GOT3 (cell line): Measurements from ENCODE around the gene PARP4.
"Not testable (repeated sequence)": the region's sequence is repeated elsewhere in the genome, so short reads cannot be mapped to it uniquely, and the experiment has no call there.

ENCODE experiments used
- DNase-seq: peaks from one replicate; lab custom pipeline; 2025; ENCODE audit warnings: mixed read lengths; lab: John Stamatoyannopoulos, UW

Gene PARP4

DNA sequence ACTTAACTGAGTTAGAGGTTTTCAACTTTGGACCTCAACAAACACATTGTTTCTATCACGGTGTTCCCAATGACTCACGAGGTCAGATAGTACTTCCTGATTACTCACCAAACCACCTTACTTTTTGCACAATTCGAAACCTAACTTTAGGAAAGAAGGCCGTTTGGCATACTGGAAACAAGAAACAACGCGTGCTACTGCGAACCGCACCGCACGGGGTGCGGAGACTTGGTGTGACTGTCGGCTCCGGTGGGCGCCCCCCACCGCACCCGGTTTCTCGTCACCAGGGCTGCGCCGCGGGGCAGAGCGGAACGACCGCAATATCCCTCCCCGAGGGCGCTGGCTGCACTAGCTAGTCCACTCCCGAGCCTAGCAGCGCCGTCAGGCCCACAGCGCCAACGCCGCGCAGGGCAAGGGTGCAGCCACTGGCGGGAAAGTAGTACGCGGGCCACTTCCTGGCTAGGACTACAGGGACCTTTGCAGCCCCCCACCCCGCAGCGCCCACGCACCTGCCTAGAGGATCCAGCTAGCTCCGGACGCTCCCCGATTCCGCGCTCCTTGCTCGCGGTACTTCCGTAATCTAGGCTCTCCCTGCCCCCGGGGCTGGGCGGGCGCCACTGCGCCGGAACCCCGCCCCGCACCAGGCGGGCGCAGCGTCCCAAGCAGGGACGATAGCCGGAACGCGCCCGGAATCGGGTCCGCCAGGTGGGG is at the start of gene PARP4:
Gene PARP4 (minus strand): TSS at position 582 of the 711 bp plus-strand sequence. CDS start 9,002 bp downstream, outside the sequence.
- DNase-seq, result peak; percentile 61

DNA sequence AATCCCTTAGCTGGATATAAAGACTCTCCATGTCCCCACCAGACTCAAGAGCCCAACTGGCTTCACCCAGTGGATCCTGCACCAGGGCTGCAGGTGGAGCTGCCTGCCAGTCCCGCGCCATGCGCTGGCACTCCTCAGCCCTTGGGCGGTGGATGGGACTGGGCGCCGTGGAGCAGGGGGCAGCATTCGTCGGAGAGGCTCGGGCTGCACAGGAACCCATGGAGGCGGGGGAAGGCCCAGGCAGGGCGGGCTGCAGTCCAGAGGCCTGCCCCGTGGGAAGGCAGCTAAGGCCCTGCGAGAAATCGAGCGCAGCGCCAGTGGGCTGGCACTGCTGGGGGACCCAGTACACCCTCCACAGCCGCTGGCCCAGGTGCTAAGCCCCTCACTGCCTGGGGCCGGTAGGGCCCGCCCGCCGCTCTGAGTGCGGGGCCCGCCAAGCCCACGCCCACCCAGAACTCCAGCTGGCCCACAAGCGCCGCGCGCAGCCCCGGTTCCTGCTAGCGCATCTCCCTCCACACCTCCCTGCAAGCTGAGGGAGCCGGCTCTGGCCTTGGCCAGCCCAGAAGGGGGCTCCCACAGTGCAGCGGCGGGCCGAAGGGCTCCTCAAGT is 48.1 kb upstream of the PARP4 start:
- not testable (repeated sequence) for DNase-seq

DNA sequence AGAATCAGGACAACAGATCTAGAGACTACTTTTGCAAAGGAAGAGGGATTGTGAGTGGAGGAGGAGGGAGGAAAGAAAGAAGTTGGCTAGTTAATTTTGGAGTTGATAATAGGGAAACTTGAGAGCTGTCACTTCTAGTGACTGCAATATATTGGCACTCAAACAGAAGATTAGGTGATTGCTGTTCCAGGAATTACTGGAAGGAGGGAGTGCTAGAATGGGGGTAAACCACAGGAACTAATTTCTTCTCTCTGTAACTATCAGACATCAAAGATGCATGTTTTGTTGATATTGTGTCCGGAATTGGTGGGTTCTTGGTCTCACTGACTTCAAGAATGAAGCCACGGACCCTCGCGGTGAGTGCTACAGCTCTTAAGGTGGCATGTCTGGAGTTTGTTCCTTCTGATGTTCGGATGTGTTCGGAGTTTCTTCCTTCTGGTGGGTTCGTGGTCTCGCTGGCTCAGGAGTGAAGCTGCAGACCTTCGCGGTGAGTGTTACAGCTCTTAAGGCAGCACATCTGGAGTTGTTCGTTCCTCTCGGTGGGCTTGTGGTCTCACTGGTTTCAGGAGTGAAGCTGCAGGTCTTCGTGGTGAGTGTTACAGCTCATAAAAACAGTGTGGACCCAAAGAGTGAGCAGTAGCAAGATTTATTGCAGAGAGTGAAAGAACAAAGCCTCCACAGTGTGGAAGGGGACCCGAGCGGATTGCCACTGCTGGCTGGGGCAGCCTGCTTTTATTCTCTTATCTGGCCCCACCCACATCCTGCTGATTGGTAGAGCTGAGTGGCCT is 47.0 kb upstream of the PARP4 start:
- DNase-seq, result not testable (repeated sequence)

DNA sequence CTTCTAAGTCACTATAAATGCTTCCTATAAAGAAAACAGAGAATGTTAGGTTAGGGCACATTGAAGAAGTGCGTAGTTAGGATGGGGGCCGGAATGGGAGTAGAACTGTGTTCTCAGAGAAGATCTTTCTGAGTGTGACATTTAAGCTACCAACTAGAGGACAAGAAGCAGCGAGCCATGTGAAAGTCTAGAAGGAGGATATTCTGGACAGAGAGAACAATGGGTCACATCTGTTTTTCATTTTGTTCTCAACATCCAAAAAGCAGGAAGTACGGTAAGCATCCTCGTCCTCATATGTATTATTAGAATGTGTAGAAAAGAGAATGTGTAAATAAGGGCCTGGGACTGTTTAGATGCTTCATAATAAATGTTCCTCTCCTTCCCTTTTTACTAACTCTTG is 44.5 kb upstream of the PARP4 start:
- no peak for DNase-seq

DNA sequence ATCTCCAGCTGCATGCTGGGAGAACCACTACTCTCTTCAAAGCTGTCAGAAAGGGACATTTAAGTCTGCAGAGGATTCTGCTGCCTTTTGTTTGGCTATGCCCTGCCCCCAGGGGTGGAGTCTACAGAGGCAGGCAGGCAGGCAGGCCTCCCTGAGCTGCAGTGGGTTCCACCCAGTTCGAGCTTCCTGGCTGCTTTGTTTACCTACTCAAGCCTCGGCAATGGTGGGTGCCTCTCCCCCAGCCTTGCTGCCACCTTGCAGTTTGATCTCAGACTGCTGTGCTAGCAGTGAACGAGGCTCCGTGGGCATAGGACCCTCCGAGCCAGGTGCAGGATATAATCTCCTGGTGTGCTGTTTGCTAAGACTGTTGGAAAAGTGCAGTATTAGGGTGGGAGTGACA is 41.3 kb upstream of the PARP4 start:
- not testable (repeated sequence) for DNase-seq

DNA sequence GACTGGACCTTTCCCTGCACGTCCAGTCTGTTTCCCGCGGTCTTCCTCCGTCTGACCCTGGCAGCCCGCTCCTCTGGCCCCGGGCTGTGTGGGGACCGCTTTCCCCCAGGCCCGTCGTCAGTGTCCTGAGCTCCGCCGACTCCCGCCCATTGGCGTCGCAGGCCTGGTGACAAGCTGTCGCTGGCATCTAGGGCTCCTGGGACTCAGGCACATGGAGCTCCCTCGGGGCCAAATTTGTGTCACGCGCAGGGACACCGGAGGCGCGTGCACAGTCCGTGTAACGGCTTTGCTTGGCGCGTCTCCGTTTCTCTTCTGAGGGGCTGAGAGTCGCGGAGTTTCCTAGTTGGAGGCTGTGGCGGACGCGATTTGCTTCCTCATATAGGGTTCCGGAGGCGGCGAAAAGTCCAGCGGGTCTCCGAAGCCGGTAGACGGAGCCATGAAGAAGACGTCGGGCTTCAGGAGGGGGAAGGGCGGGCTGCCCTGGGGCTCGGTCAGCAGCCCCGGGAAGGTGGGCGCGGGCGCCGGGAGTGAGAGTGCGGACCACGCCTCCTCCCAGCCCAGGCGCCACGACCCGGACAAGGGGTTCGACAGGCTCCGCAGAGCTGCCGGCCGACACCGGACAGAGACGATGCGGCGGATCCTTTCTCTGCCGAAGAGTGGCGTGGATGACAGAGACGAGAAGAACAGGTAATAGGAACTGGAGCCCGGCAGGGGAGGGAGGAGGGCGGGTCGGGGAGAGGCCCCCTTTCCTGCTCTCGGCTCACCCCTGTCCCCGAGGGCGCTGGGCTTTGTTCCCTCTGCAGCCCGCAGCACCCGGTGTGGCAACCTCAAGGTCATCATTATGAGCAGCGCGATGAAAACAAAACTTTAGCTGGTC is 29.1 kb upstream of the PARP4 start:
- not testable (repeated sequence) for DNase-seq

DNA sequence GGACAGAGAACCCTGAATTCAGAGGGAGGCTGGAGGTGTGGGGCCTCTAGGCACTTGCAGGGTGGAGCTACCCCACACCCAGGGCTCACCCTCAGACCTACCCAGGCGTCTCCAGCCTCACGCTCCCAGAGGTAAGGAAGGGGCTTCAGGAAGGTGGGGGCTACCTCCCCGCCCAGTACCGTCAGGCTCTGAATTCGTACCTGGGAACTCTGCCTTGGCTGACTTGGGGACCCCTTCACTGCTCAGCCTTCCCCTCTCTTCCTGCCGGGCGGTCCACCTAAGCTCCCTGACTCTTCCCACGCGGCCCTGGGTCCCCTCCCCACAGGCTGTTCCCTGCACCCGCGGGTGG is 28.5 kb upstream of the PARP4 start:
- DNase-seq, result no peak

DNA sequence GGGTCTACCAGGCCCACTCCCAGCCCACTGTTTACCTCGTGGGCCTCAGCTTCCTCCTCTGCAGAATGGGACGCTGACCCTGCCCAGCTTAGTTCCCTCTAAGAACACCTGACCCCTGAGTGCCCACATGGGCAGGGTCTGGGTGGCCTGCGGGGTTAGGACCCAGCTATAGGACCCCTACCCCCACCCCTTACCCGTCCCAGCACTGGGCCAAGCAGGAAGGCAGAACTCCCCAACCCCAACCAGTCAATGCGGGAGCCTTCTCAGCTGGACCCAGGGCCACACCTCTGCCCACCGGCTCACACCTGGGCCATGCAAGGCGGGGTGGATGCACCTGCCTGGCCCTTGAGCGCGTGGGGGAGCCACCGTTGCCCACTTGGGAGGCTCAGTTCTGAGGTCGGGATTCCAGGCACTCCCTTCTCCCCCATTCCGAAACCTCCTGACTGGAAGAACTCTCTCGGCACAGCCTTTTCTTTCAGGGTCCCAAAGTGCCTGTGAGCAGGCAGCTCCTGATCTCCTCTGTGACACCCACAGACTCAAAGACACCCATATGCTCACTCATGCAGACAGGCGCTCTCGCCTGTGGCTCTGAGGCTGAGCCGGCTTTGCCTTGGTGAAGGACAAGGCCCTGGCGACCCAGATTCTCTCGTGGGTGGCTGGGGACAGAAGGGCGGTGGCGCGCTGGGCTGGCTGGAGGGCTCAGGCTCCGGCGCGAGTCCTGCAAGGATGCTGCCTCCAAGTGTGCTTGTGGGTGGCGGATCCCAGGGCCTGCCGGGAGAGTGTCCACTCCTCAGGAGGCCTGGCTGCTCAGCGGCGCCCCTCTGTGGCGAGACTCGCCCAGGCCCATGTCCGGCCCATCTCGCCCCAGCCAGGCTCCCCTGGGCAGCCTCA is 27.9 kb upstream of the PARP4 start:
- no peak for DNase-seq

DNA sequence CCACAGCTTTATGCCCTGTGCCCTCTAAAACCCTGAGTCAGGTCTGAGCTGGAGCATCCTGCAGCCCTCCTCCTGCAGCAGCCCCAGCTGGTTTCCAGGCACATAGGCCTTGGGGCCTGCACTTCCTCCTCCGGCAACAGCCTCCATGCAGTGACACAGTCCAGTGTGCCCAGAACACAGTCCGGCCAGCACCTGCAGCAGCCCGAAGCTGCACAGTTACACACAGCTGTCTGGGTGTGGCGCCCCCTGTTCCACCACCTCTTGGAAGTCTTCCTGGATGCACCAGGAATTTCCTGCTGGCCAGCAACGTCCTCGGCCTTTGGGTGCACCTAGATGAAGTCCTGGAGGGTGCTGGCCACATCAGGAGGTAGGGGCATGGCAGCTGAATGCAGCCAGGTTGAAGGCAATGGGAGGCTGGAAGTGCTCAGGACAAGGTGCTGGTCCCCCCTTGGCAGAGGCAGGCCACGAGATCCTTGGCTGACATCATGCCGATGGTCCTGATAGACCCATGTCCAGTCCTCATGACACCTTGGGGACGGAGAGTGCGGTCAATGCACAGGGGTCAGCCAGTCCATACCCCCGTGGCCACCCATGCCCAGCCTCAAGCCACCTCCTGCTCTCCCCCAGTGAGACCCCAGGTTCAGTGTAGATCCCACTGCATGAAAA is 27.1 kb upstream of the PARP4 start:
- no peak for DNase-seq

DNA sequence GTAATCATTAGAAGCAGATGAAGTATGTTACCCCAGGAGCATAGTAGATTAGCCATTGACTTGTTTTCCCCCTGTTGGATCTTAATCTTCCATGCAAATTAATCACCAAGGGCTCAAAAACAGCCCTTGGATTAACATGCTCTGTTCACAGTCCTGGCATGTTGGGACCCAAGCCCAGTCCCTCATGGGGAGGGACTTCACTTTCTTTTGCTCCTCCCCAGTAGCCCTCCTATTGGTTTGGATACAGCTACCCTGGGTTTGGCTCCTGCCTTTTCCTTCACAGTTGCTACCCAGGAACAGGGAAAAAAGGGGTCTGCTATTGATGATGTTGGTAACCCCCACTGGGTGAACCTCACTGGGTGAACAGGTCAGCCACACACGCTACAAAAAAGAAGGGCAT is 16.9 kb upstream of the PARP4 start:
- no peak for DNase-seq

DNA sequence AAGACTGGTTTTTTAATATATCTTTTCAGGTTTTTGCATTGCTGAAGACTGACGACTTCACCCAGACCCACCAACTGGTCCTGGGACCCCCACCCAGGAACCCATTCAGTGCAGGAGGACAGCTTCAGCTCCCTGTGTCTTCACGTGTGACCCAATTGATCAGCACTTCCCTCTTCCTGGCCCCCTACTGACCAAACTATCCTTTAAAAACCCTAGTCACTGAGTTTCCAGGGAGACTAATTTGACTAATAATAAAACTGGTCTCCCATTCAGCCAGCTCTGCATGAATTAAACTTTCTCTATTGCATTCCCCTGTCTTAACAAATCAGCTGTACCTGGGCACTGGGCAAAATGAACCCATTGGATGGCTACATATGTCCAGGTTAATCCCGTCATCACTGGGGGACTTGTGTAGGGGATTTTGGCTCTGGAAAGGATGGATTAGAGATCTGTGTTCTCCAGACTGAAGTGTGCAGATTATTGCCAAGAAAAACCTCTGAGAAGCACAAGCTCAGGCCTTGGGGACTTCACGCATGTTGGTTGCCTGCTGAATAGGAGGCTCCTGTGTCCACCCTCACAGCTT is 16.3 kb upstream of the PARP4 start:
- no peak for DNase-seq

DNA sequence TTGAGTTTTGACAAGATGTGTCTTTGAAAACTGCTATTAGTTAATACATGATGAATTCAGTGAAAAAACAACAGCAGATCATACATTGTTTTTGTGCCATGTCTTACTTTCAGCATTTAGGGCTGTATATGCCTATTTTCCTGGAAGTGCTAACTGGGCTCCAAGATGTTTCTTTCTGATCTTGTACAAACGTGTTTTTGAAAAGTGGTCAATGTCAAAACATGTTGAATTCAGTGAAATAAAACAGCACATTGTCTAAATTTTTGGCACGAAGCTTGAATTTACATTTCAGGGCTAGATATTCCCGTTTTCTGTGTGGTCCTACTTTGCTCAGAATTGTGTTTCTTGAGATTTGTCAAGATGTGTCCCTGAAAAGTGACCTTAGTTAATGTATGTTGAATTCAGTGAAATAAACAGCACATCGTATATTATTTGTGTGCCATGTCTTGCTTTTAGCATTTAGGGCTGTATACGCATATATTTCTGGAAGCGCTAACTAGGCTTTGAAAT is 14.7 kb upstream of the PARP4 start:
- no peak for DNase-seq

DNA sequence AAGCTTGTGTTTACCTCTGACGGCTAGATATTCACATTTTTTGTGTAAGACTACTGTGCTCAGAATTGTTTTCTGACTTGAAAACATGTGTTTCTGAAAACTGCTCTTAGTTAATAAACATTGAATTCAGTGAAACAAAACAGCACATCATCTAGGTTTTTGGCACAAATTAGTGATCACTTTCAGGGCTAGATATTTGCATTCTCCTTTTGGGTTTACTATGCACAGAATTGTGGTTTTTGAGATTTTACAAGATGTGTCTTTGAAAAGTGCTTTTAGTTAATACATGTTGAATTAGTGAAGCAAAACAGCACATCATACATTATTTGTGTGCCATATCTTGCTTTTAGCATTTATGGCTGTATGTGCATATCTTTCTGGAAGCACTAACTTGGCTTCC is 8.2 kb upstream of the PARP4 start:
- DNase-seq, result no peak

DNA sequence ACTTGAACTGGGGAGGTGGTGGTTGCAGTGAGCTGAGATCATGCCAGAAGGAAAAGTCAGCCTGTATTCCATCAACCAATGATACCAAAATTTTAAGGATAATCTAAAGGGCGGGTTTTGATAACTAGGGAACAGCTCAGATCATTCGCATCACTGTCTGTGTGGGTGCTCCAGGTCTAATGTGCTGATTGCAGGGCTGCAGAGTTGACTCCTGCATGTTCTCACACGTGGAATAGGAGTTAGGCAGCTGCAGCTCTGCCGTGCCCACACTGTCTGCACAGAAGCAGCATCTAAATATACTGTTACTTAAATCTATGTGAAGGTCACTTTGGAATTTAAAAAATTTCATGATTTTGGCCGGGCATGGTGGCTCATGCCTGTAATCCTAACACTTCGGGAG is 4.3 kb upstream of the PARP4 start:
- no peak for DNase-seq

DNA sequence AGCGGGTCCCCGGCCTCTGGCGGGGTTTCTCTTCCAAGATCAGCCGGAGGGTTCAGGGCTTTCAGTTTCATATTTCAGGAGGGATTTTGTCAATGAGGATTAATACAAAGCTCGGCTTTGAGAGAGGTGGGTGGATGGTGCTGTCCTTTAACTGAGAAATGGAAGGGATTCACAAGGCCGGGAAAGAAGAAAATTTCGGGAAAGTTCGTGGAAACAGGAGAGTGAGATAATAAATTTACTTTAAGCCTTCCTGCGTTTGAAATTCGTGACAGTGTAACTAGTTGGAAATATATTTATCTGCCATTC is 283 bp upstream of the PARP4 start:
- DNase-seq, result no peak

DNA sequence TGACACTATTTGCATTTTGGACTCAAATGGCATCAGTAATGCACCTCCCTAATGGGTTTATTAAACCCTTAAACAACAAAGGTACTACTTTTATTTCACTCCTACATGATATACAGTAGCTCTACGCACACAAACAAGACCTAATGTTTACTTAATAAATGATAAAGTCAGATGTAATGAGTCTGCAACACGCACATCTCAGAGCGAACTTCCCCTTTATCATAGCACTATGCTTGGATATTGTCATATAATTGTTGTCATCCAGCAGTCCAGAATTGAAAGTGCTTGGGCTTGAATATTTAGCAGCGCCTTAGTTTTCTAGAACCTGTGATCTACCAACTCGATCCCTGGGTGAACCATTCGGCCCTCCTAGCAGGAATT is 772 bp downstream of the PARP4 start:
- DNase-seq, result no peak

DNA sequence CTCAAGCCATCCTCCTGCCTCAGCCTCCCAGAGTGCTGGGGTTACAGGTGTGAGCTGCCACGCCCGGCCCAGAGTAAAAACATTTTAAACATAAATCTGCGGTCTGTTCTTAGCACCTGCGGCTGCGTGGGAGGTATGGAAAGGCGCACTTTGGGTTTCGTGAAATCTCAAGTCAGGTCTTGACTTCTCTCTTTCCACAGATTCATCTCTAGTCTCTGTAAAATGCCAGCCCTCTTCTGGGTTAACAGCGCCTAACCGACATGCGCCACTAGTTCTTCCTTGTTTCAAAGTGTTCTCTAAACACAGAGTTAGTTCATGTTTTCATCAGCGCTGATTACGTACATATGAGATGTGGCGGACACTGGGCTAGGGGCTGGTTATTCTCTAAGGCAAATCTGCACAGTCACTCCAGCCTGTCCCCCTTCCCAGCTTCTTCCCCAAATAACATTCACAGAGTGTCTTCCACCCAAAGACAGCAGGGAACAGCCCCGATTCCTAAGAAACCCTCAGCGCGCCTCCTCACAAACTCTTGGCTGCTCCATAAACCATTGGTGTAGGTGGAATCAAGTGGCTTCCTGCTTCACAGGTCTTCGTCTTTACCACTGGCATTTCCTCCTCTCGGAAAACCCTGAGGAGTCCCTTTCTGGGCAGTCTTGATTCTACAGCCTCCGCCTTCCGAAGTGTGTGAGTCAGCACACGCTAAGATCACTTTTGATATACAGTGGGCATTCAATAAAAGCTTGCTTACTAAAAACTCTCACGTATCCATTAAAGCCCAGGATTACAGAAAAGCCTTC is 1.4 kb downstream of the PARP4 start:
- no peak for DNase-seq

DNA sequence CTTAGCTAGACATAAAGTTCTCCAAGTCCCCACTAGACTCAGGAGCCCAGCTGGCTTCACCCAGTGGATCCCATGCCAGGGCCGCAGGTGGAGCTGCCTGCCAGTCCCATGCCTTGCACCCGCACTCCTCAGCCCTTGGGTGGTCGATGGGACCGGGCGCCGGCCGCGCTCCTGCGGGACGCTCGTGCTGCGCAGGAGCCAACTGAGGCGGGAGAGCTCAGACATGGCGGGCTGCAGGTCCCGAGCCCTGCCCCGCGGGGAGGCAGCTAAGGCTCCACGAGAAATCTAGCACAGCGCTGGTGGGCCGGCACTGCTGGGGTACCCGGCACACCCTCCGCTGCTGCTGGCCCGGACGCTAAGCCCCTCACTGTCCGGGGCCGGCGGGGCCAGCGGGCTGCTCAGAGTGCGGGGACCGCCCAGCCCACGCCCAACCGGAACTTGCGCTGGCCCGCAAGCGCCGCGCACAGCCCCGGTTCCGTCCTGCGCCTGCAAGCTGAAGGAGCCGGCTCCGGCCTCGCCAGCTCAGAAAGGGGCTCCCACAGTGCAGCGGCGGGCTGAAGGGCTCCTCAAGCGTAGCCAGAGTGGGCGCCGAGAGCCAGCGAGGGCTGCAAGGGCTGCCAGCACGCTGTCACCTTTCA is 5.8 kb downstream of the PARP4 start:
- no peak for DNase-seq

DNA sequence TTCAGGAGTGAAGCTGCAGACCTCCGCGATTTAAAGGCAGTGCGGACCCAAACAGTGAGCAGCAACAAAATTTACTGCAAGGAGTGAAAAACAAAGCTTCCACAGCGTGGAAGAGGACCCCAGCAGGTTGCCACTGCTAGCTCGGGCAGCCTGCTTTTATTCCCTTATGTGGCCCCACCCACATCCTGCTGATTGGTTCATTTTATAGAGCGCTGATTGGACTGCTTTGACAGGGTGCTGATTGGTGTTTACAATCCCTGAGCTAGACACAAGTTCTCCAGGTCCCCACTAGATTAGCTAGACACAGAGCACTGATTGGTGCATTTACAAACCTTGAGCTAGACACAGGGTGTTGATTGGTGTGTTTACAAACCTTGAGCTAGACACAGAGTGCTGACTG is 6.3 kb downstream of the PARP4 start:
- DNase-seq, result not testable (repeated sequence)
